ENCODE measurements around the gene NEXMIF. TPM values are rescaled to one million over a fixed set of nuclear protein-coding genes. Genes with fewer than 3 reads are reported as not detected.
"Not testable (repeated sequence)": the region's sequence is repeated elsewhere in the genome, so short reads cannot be mapped to it uniquely, and the experiment has no call there.

Gene NEXMIF
- not detected for total RNA-seq

GRCh38 chrX:74925225-74926088, at the start of gene NEXMIF:
TSS of gene NEXMIF (minus strand) at chrX:74925452.
- no peaks in the 10 kb centered on the region for H3K9me3 Mint-ChIP-seq
- H3K4me1 Mint-ChIP-seq (ENCODE audit: low read depth in 2 of 2), result no peaks in the 10 kb centered on the region
- no peak within 1 kb of the TSS for H3K27ac Mint-ChIP-seq
- peaks cover 15 to 21% of the 10 kb centered on the region in 2 donors for H3K27me3 Mint-ChIP-seq
- ATAC-seq, result peak; percentile 57 to 77
- H3K4me3 Mint-ChIP-seq, result peak within 1 kb of the TSS; percentile 55
- no peaks in the 10 kb centered on the region for H3K36me3 Mint-ChIP-seq
- no peak for DNase-seq (ENCODE audit: low spot score)

GRCh38 chrX:74961962-74962361, 36.7 kb upstream of the NEXMIF start:
- not testable (repeated sequence) for H3K4me1 Mint-ChIP-seq (ENCODE audit: low read depth in 2 of 2); H3K27me3 Mint-ChIP-seq; ATAC-seq; DNase-seq (ENCODE audit: low spot score); H3K9me3 Mint-ChIP-seq; H3K36me3 Mint-ChIP-seq; H3K4me3 Mint-ChIP-seq; H3K27ac Mint-ChIP-seq

GRCh38 chrX:74949717-74950116, 24.5 kb upstream of the NEXMIF start:
- Mint-ChIP-seq H3K36me3 (no peaks in the 10 kb centered on the region), H3K27me3 (peaks cover 0 to 7% of the 10 kb centered on the region in 2 donors), H3K9me3 (no peaks in the 10 kb centered on the region), H3K4me3 (no peak overlapping the region), H3K27ac (no peak overlapping the region), H3K4me1 (ENCODE audit: low read depth in 2 of 2) (no peaks in the 10 kb centered on the region)
- DNase-seq (ENCODE audit: low spot score), result no peak
- no peak for ATAC-seq

GRCh38 chrX:74940414-74940813, 15.2 kb upstream of the NEXMIF start:
- Mint-ChIP-seq H3K27ac (no peak overlapping the region), H3K36me3 (no peaks in the 10 kb centered on the region), H3K27me3 (peaks cover 0 to 11% of the 10 kb centered on the region in 2 donors), H3K4me1 (ENCODE audit: low read depth in 2 of 2) (no peaks in the 10 kb centered on the region), H3K9me3 (peaks cover 3% of the 10 kb centered on the region), H3K4me3 (no peak overlapping the region)
- ATAC-seq (no peak), DNase-seq (ENCODE audit: low spot score) (no peak)

GRCh38 chrX:74931214-74931613, 6.0 kb upstream of the NEXMIF start:
- DNase-seq (ENCODE audit: low spot score), result no peak
- Mint-ChIP-seq H3K36me3 (no peaks in the 10 kb centered on the region), H3K27me3 (peaks cover 10 to 22% of the 10 kb centered on the region in 2 donors)

GRCh38 chrX:74924449-74925224, 615 bp downstream of the NEXMIF start:
- no peaks in the 10 kb centered on the region for H3K9me3 Mint-ChIP-seq
- H3K27me3 Mint-ChIP-seq, result peaks cover 15 to 21% of the 10 kb centered on the region in 2 donors
- H3K4me1 Mint-ChIP-seq (ENCODE audit: low read depth in 2 of 2), result no peaks in the 10 kb centered on the region

More at GRCh38 chrX:74931214-74931613, 6.0 kb upstream of the NEXMIF start:
- ATAC-seq, result peak in 1 of 2 donors; percentile 32
- no peak overlapping the region for H3K4me3 Mint-ChIP-seq
- H3K27ac Mint-ChIP-seq, result no peak overlapping the region
- H3K9me3 Mint-ChIP-seq, result no peaks in the 10 kb centered on the region
- no peaks in the 10 kb centered on the region for H3K4me1 Mint-ChIP-seq (ENCODE audit: low read depth in 2 of 2)

GRCh38 chrX:74923942-74924448, 1.3 kb downstream of the NEXMIF start:
- H3K4me3 Mint-ChIP-seq, result no peak overlapping the region
- no peaks in the 10 kb centered on the region for H3K4me1 Mint-ChIP-seq (ENCODE audit: low read depth in 2 of 2)
- no peaks in the 10 kb centered on the region for H3K9me3 Mint-ChIP-seq
- no peaks in the 10 kb centered on the region for H3K36me3 Mint-ChIP-seq
- ATAC-seq (peak in 1 of 2 donors; percentile 30), DNase-seq (ENCODE audit: low spot score) (no peak)
- no peak overlapping the region for H3K27ac Mint-ChIP-seq
- peaks cover 15 to 21% of the 10 kb centered on the region in 2 donors for H3K27me3 Mint-ChIP-seq

More at GRCh38 chrX:74924449-74925224, 615 bp downstream of the NEXMIF start:
- peak overlapping the region; percentile 55 for H3K4me3 Mint-ChIP-seq
- ATAC-seq, result peak; percentile 41 to 59
- DNase-seq (ENCODE audit: low spot score), result no peak
- no peak overlapping the region for H3K27ac Mint-ChIP-seq
- H3K36me3 Mint-ChIP-seq, result no peaks in the 10 kb centered on the region

- ATAC-seq (no peak), DNase-seq (ENCODE audit: low spot score) (no peak)
- Mint-ChIP-seq H3K27ac (no peak overlapping the region), H3K4me1 (ENCODE audit: low read depth in 2 of 2) (no peaks in the 10 kb centered on the region), H3K4me3 (no peak overlapping the region), H3K36me3 (no peaks in the 10 kb centered on the region), H3K27me3 (peaks cover 15 to 21% of the 10 kb centered on the region in 2 donors), H3K9me3 (no peaks in the 10 kb centered on the region)
These were observed 2.2 kb downstream of the NEXMIF start for GRCh38 chrX:74922922-74923543.

- DNase-seq (ENCODE audit: low spot score), result no peak
- no peak for ATAC-seq
- no peaks in the 10 kb centered on the region for H3K36me3 Mint-ChIP-seq
- H3K27me3 Mint-ChIP-seq, result peaks cover 0 to 3% of the 10 kb centered on the region in 2 donors
- no peak overlapping the region for H3K27ac Mint-ChIP-seq
- no peak overlapping the region for H3K4me3 Mint-ChIP-seq
- no peaks in the 10 kb centered on the region for H3K9me3 Mint-ChIP-seq
- no peaks in the 10 kb centered on the region for H3K4me1 Mint-ChIP-seq (ENCODE audit: low read depth in 2 of 2)
These were observed 13.8 kb downstream of the NEXMIF start for GRCh38 chrX:74911494-74911893.

GRCh38 chrX:74906417-74906816, 18.8 kb downstream of the NEXMIF start:
- DNase-seq (ENCODE audit: low spot score), result no peak
- H3K36me3 Mint-ChIP-seq, result no peaks in the 10 kb centered on the region
- ATAC-seq, result no peak
- no peaks in the 10 kb centered on the region for H3K4me1 Mint-ChIP-seq (ENCODE audit: low read depth in 2 of 2)
- H3K9me3 Mint-ChIP-seq, result no peaks in the 10 kb centered on the region
- no peak overlapping the region for H3K4me3 Mint-ChIP-seq
- no peaks in the 10 kb centered on the region for H3K27me3 Mint-ChIP-seq
- no peak overlapping the region for H3K27ac Mint-ChIP-seq

- no peak for ATAC-seq
- H3K27ac Mint-ChIP-seq, result no peak overlapping the region
- DNase-seq (ENCODE audit: low spot score), result no peak
- no peaks in the 10 kb centered on the region for H3K4me1 Mint-ChIP-seq (ENCODE audit: low read depth in 2 of 2)
- no peaks in the 10 kb centered on the region for H3K36me3 Mint-ChIP-seq
- H3K4me3 Mint-ChIP-seq, result no peak overlapping the region
- no peaks in the 10 kb centered on the region for H3K9me3 Mint-ChIP-seq
- H3K27me3 Mint-ChIP-seq, result peaks cover 0 to 9% of the 10 kb centered on the region in 2 donors
These were observed 22.4 kb downstream of the NEXMIF start for GRCh38 chrX:74902806-74903205.

- Mint-ChIP-seq H3K36me3 (no peaks in the 10 kb centered on the region), H3K27me3 (peaks cover 7 to 11% of the 10 kb centered on the region in 2 donors), H3K4me1 (ENCODE audit: low read depth in 2 of 2) (no peaks in the 10 kb centered on the region), H3K9me3 (no peaks in the 10 kb centered on the region), H3K4me3 (no peak overlapping the region), H3K27ac (no peak overlapping the region)
- ATAC-seq (no peak), DNase-seq (ENCODE audit: low spot score) (no peak)
These were observed 32.7 kb downstream of the NEXMIF start for GRCh38 chrX:74892561-74892960.

GRCh38 chrX:74890676-74891430, 34.4 kb downstream of the NEXMIF start:
- Mint-ChIP-seq H3K27ac (no peak overlapping the region), H3K4me1 (ENCODE audit: low read depth in 2 of 2) (no peaks in the 10 kb centered on the region), H3K27me3 (peaks cover 7 to 11% of the 10 kb centered on the region in 2 donors), H3K9me3 (no peaks in the 10 kb centered on the region), H3K36me3 (no peaks in the 10 kb centered on the region), H3K4me3 (no peak overlapping the region)
- ATAC-seq (no peak), DNase-seq (ENCODE audit: low spot score) (no peak)

All from natural killer cell treated with Interleukin-12 subunit alpha and Interleukin-12 subunit beta and Interleukin-15 and Interleukin-18, amount 100 ng/mL, for 72 hours (primary cell).